LNCAP (cell line): ENCODE data around the gene XRCC4.

Source experiments
- TF ChIP-seq, protein P1 (sequence below): fragments of 450-650 bp; IDR thresholded peaks from 2 replicates; pipeline ENCODE4 v1.5.1; 2017; ENCODE audit warnings: mild to moderate bottlenecking

The XRCC4 gene

DNA sequence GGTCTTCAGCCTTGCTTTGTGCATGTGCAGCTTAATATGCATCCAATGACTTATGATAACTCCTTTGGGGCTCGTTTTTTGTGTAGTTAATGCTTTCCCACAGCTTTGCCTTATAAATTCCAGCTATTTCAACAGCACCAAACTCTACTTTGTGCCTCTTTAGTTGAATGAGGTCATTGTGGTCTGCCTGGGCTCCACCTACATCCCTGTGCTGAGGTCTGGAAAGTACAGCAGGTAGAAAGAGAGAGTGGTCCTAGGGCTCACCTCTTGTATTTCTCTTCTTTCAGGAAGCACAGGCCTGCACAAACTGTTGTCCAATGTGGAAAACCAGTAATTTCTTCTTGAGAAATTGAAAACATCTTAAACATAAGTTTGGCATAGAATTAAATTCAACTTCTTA, 167.2 kb downstream of the XRCC4 start:
- TF ChIP-seq, protein P1, sequence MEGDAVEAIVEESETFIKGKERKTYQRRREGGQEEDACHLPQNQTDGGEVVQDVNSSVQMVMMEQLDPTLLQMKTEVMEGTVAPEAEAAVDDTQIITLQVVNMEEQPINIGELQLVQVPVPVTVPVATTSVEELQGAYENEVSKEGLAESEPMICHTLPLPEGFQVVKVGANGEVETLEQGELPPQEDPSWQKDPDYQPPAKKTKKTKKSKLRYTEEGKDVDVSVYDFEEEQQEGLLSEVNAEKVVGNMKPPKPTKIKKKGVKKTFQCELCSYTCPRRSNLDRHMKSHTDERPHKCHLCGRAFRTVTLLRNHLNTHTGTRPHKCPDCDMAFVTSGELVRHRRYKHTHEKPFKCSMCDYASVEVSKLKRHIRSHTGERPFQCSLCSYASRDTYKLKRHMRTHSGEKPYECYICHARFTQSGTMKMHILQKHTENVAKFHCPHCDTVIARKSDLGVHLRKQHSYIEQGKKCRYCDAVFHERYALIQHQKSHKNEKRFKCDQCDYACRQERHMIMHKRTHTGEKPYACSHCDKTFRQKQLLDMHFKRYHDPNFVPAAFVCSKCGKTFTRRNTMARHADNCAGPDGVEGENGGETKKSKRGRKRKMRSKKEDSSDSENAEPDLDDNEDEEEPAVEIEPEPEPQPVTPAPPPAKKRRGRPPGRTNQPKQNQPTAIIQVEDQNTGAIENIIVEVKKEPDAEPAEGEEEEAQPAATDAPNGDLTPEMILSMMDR: no peak

DNA sequence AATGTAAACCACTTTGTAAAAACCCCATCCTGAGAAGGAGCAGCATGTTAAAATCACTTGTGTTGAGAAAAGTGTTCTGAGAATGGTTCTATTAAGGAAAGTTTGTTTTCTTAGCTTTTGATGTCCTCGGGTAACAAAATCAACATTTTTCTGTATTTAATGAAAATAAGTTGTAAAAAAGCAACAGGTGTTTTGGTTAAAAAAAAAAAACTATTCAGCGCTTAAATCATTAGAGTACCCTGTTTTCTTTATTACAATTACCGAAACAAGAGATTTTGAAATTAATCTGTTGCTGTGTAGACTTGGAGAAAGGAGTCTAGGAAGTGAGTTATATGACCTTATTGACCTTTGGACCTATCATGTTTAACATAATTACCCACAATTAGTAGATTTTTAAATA, 167.7 kb downstream of the XRCC4 start:
- TF ChIP-seq, protein P1: no peak

DNA sequence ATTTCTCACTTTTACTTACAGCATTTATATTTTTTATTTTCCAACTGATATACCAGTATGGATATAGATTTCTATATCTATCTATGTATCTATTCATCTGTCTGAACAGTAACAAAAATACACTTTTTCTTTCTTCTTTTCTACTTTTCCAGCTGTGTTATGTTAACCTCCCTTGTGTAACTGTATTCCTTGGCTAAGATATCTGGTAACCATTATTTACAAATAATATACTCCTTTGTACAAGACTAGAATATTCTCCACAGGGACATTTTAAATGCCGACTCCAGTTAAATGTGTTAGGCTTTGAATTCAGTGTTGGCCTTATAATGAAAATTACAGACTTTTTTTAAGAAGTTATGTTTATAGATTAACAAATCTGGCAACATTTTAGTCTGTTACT, 168.7 kb downstream of the XRCC4 start:
- TF ChIP-seq, protein P1: no peak

DNA sequence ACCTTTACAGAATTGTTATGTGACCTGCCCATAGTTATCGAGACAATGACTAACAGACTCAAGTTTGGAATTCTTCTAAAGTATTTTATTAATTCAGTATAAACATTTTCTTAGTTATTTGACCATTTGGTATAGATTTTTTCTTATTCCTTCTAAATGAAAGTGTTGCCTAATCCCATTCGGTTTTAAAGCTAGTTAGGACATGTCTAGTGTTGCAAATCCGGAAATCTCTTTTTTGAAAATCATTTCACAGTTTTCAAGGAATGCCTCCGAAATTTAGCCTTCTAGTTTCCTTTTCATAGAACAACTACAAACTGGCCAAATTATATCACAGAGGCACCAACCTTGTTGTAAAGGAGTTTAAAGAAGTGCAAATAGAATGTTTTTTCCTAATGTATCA, 171.8 kb downstream of the XRCC4 start:
- TF ChIP-seq, protein P1: no peak

DNA sequence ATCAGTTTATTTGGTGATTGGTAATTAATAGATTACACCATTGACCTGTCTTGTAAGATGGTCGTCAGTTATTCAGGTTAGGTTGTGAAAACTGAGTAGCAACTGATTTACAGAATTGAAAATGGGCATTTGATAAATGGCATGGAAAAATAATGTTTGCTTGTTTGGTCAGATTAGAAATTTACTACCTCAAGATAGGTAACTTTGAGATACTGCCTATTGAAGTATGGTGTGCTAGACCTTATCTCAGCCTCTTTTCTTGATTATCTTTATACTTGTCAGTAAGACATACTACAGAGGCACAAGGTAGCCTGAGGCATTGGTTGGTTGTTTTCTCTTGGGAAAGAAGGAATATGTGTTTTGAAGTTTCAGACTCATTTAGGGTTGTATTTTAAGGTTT, 174.5 kb downstream of the XRCC4 start:
- TF ChIP-seq, protein P1: no peak

DNA sequence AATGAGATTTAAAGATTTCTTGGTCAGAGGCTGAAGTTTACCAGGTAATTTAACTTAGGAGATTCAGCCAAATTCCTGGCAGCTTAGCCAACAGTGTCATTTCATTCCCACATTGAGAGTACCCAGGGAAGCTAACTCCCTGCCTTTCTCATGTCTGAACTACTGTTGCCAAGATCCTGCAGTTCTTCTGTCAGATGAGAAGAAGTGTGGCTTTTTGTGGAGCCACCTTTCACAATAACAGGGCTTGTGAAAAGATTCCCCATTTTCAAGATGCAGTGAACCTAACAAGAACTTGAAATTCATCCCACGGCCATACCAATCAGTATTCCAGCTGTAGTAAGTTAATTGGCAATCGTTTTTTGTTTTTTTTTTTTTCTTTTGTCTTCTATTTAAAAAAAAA, 176.4 kb downstream of the XRCC4 start:
- TF ChIP-seq, protein P1: no peak

DNA sequence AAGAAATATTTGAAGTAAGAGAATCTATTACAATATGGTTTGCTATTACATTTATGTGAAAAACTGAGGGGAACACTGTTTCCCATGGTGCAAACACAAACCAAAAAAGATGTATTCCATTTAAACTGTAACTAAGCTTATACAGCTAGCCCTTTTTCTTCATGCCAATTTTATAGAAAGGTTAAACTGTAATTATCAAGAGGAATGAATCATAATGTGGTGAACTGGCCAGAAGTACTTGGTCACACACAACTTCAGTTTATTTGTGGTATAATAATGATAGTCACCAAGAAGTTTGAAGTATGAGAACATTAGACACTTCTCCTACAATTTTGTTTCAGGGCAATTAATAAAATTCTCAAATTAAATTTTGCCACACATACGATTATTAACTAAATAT, 177.9 kb downstream of the XRCC4 start:
- TF ChIP-seq, protein P1: no peak

DNA sequence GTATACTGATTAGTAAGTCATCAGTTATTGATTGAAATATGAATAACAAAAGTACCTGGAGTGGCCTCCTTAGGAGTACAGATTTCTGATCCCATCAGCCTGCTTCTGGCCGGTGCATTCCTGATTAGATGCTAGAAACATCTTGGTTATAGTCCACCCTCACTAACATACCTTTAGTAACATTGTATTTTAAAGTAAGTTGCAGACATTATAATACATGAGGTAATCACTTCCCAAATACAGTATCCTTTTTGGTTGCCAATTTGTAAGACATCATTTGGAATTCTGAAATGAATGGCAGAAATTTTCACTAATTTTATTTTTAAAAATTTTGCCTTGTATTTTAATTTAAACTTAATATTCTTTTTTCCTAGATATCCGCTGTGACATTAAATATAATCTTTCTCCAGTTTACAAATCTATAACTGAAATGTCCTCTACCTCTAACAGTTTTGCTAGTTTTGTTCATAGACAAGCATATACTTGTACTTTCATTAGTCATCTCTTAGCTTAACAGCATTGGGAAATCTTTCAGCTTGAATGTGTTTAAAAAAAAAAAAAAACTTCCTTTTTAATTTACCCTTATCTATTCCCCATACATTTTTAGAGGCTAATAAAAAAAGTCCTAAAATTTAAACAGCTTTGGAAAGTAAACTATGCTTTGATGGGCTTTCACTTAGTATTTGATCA, 178.9 kb downstream of the XRCC4 start:
- TF ChIP-seq, protein P1: no peak
